ENCODE results near the gene SREBF2.

The SREBF2 gene

DNA sequence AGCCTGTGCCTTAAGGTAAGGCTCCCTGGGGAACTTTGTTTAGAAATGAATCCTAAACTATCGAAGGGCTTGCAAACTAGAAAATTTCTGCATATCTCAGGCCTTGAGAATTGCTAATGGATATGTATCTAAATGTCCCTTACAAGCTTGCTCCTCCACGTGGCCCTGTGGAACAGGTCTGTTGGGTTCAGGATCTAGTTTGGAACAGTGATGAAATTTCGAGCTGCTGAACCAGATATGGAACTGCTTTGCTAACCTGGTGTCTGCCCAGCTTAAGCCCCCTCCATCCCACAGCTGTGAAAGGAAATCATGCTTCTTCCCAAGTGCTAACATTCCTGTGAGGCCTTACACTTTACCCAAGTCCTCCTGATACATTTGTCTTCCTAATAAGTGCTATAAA lies 11.6 kb downstream of the SREBF2 start:
- TF ChIP-seq, protein P1, sequence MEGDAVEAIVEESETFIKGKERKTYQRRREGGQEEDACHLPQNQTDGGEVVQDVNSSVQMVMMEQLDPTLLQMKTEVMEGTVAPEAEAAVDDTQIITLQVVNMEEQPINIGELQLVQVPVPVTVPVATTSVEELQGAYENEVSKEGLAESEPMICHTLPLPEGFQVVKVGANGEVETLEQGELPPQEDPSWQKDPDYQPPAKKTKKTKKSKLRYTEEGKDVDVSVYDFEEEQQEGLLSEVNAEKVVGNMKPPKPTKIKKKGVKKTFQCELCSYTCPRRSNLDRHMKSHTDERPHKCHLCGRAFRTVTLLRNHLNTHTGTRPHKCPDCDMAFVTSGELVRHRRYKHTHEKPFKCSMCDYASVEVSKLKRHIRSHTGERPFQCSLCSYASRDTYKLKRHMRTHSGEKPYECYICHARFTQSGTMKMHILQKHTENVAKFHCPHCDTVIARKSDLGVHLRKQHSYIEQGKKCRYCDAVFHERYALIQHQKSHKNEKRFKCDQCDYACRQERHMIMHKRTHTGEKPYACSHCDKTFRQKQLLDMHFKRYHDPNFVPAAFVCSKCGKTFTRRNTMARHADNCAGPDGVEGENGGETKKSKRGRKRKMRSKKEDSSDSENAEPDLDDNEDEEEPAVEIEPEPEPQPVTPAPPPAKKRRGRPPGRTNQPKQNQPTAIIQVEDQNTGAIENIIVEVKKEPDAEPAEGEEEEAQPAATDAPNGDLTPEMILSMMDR (IDR thresholded peaks at IDR 0.05; ENCODE audit: insufficient read depth, low read length, missing control alignments) = no peak
- H3K4me3 ChIP-seq (ENCODE audit: low read depth, low read length) = no peak overlapping the region
- DNase-seq (ENCODE audit: low read depth, low spot score) = no peak
- CTCF ChIA-PET = interaction anchor here (0.8 kb wide), 1 partner anchor 81 kb away, joined by 3 read pairs; no protein-coding TSS in a partner anchor
- POLR2A ChIA-PET = interaction anchor here (0.8 kb wide), 1 partner anchor 12 kb away, joined by 4 read pairs; no protein-coding TSS in a partner anchor

DNA sequence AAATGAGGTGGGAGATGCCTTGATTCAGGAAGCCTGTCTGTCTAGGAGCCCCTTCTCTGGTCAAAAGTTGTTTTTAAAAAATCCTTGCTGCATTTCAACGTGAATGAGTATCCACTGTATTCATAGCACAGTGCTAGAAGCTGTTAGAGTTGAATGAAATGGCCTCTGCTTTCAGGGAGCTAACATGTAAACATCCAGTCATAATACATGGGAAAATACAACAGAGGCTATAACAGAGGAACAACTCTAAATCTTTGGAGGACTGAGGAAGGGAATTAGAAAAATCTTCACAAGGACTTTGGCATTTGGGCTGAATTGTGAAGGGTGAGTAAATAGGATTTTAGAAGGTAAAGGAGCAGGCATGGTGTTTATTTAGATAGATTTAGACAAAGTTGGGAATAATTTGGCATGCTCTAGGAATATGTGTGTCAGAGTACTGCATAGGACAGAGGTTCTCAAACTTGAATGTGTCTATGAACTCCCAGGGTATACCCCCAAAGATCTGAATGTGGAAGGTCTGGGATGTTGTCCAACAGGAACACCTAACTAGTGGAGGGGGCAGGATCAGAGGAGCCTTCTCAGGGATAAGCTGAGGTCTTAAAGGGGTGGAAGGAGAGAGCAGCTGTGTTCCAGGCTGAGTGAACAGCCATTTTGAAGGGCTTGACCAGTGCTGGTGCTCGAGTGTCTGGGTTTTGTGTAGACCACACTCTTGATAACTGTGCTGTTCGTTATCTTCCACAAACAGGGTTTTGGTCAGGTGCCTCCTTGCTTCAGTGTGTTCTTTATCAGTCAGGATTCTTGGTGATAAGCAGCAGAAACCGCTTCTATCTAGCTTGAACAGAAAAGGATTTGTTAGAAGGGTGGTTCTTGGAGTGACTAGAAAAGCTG lies 12.7 kb downstream of the SREBF2 start:
- ChIA-PET CTCF (interaction anchor here (0.8 to 3.5 kb wide), 3 partner anchors 12 to 95 kb away, joined by 3 to 16 read pairs (median 3); no protein-coding TSS in a partner anchor), POLR2A (no interaction called here)
- TF ChIP-seq, protein P1 (IDR thresholded peaks at IDR 0.05; ENCODE audit: insufficient read depth, low read length, missing control alignments) = no peak
- no peak overlapping the region for H3K4me3 ChIP-seq (ENCODE audit: low read depth, low read length)
- DNase-seq (ENCODE audit: low read depth, low spot score) = no peak

DNA sequence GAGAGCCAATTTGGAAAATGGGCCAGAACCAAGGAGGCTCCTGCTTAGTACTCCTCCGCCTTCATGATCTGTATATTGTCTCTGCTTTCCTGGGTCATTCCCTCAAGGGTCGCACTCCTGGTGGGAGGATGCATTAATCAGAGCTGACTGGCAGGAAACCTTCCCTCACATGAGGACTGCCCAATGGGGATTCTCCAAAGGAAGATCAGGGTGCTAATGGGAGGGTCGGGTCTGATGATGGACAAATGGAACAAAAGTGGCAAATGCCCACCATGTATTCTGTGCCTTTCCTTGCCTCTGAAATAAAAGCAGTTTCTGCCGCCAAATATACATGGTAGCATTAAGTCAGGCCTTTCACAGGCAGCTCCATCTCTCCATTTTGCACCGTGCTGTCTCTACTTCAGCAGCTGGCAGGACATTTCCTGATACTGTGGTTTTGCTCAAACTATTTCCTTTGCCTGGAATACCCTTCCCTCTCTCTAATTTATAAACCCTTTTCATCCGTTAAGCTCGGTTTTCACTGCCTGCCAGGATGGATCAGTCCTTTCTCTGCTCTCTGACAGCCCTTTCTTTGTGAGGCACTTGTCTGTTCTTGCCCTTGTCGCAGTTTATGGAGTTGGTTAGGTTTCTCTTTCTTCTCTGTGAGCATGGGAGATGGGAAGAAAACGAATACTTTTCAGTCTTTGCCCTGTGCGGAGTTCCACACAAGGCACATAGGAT lies 13.5 kb downstream of the SREBF2 start:
- TF ChIP-seq, protein P1 (IDR thresholded peaks at IDR 0.05; ENCODE audit: insufficient read depth, low read length, missing control alignments) = no peak
- ChIA-PET POLR2A (no interaction called here), CTCF (interaction anchor here (0.8 to 3.5 kb wide), 2 partner anchors 11 to 94 kb away, joined by 3 to 16 read pairs; no protein-coding TSS in a partner anchor)
- H3K4me3 ChIP-seq (ENCODE audit: low read depth, low read length) = no peak overlapping the region
- no peak for DNase-seq (ENCODE audit: low read depth, low spot score)

DNA sequence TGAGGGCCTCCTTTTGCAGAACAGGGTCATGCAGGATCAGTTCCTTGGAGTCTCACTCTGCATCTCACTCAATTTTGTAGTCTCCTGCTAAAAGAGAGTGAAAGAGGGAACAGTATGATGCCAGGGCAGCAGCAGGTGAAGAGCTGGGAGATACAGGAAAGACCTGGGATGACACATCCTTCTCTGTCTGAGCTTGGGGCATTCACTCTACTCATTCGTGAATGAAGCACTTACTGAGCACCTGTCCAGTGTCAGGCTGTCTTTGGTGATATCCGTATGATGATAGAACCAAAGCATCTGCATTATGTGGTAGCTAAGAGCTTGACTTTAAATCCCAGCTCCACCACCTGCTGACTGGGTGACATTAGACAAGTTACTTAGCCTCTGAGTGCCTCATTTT lies 14.4 kb downstream of the SREBF2 start:
- DNase-seq (ENCODE audit: low read depth, low spot score) = no peak
- ChIA-PET POLR2A (no interaction called here), CTCF (interaction anchor here (3.5 kb wide), 1 partner anchor 10 kb away, joined by 16 read pairs; no protein-coding TSS in a partner anchor)
- no peak overlapping the region for H3K4me3 ChIP-seq (ENCODE audit: low read depth, low read length)
- TF ChIP-seq, protein P1 (IDR thresholded peaks at IDR 0.05; ENCODE audit: insufficient read depth, low read length, missing control alignments) = no peak

DNA sequence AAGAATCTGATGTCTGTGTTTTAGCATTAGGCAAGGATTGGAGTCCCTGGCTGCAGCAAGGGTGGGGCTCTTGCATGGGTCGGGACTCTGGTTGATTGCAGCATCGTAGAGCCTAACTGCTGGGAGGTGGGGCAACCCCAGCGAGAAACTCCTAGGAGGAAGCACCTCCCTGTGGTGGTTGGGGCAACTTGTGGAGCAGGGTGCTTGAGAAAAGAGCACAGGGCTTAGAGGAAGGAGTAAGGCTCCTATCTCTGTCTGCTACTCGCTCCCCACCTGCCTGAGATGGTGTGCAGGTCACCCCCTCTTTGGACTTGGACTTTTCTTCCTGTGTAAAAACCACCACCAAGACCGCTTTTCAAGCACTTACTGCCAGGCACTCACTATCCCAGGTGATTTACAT lies 15.6 kb downstream of the SREBF2 start:
- DNase-seq (ENCODE audit: low read depth, low spot score) = no peak
- CTCF ChIA-PET = interaction anchor here (0.9 to 1.2 kb wide), 2 partner anchors 9 to 10 kb away, joined by 3 read pairs; no protein-coding TSS in a partner anchor
- POLR2A ChIA-PET = no interaction called here
- H3K4me3 ChIP-seq (ENCODE audit: low read depth, low read length) = no peak overlapping the region
- TF ChIP-seq, protein P1 (IDR thresholded peaks at IDR 0.05; ENCODE audit: insufficient read depth, low read length, missing control alignments) = no peak

DNA sequence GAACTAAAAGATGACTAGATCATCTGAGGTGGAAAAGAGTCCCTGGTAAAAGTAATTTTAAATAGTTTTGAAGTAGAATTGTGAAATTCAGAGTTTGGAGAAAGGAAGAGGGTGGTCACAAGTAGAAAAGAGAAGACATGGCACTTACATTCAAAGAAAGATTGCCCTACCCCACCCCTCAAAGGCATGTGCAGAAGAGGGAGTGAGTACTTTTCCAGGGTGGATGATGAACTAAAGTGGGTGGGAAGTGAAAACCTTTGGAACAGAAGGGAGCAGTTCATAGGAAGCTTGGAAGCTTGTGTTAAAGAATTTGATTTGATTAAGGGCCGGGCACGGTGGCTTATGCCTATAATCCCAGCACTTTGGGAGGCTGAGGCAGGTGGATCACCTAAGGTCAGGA lies 23.6 kb downstream of the SREBF2 start:
- DNase-seq (ENCODE audit: low read depth, low spot score) = no peak
- CTCF ChIA-PET = interaction anchor here (1.0 to 5.7 kb wide), 11 partner anchors 10 to 159 kb away, joined by 3 to 47 read pairs (median 8); no protein-coding TSS in a partner anchor
- POLR2A ChIA-PET = no interaction called here
- TF ChIP-seq, protein P1 (IDR thresholded peaks at IDR 0.05; ENCODE audit: insufficient read depth, low read length, missing control alignments) = no peak
- H3K4me3 ChIP-seq (ENCODE audit: low read depth, low read length) = no peak overlapping the region
